Measurements from ENCODE around the gene SNAP91. TPM values are rescaled to one million over a fixed set of nuclear protein-coding genes. Genes with fewer than 3 reads are reported as not detected.
"Not testable (repeated sequence)": the region's sequence is repeated elsewhere in the genome, so short reads cannot be mapped to it uniquely, and the experiment has no call there.

The SNAP91 gene
- total and polyA plus RNA-seq, 3 donors from 2014 or later, result 13.3 to 37.5 (median 32.9) TPM

DNA sequence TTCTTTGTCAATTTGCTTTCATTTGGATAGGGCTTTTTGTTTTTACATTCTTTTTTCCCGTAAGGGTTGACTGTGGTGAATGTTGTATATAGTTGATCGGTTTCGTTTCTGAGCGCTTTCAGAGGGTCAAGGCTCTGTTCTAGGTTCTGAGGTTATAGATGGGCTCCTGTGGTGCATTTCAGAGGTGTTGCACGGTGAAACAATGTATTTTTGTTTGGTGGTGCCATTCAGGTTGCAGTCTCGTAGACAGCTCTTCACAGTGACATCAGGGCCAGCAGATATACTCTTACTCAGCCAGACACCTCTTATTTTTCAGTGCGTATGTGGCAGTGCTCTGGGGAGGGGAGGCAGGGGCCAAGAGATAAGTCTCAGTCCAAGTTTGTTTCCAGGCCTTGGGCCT, 72.1 kb downstream of the SNAP91 start:
- Histone ChIP-seq H3K4me1 (no peaks in the 10 kb centered on the region), H3K27ac (no peak overlapping the region), H3K27me3 (no peaks in the 10 kb centered on the region), H3K36me3 (ENCODE audit: low read depth, missing control alignments) (no peaks in the 10 kb centered on the region), H3K9me3 (no peaks in the 10 kb centered on the region), H3K4me3 (no peak overlapping the region)
- WGBS, 2 donors, result 91 to 94% methylated on average over 7 of the region's 7 CpGs
- intact Hi-C loops (cut with DNase I; ENCODE audit: low total_unique reads), result no loop called here
- no peak for DNase-seq
- TF ChIP-seq POLR2A (IDR thresholded peaks at IDR 0.05), result no peak
- TF ChIP-seq, protein P1, sequence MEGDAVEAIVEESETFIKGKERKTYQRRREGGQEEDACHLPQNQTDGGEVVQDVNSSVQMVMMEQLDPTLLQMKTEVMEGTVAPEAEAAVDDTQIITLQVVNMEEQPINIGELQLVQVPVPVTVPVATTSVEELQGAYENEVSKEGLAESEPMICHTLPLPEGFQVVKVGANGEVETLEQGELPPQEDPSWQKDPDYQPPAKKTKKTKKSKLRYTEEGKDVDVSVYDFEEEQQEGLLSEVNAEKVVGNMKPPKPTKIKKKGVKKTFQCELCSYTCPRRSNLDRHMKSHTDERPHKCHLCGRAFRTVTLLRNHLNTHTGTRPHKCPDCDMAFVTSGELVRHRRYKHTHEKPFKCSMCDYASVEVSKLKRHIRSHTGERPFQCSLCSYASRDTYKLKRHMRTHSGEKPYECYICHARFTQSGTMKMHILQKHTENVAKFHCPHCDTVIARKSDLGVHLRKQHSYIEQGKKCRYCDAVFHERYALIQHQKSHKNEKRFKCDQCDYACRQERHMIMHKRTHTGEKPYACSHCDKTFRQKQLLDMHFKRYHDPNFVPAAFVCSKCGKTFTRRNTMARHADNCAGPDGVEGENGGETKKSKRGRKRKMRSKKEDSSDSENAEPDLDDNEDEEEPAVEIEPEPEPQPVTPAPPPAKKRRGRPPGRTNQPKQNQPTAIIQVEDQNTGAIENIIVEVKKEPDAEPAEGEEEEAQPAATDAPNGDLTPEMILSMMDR (IDR thresholded peaks at IDR 0.05), result no peak

DNA sequence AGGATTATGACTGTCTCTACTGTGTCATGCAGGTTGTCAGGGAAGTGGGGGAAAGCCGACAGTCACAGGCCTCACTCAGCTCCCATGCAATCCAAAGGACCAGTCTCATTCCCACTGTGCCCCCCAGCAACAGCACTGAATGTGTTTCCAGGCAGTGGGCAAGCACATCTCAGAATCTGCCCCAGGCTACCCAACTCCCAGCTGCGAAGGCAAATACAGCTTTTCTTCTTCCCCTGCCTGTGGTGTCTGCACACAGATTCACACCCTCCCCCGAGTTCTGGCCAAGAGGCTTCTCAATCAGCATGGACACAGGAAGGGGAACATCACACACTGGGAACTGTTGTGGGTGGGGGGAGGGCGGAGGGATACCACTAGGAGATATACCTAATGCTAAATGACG, 75.3 kb downstream of the SNAP91 start:
- Histone ChIP-seq H3K27me3 (no peaks in the 10 kb centered on the region), H3K4me1 (no peaks in the 10 kb centered on the region), H3K36me3 (ENCODE audit: low read depth, missing control alignments) (no peaks in the 10 kb centered on the region), H3K4me3 (no peak overlapping the region), H3K9me3 (no peaks in the 10 kb centered on the region), H3K27ac (no peak overlapping the region)
- TF ChIP-seq, protein P1 (IDR thresholded peaks at IDR 0.05), result no peak
- TF ChIP-seq POLR2A (IDR thresholded peaks at IDR 0.05), result no peak
- WGBS, 2 donors, result 72 to 75% methylated on average over 4 to 5 of the region's 5 CpGs
- DNase-seq, result no peak
- intact Hi-C loops (cut with DNase I; ENCODE audit: low total_unique reads), result no loop called here

DNA sequence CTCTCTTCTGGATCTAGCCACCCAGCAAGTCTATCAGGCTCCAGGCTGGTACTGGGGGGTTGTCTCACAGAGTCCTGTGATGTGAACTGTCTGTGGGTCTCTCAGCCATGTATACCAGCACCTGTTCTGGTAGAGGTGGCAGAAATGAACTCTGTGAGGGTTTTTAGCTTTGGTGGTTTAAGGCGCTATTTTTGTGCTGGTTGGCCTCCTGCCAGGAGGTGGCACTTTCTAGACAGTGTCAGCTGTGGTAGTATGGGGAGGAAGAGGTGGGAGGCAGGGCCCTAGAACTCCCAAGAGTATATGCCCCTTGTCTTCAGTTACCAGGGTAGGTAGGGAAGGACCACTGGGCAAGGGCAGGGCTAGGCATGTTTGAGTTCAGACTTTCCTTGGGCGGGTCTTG, 75.8 kb downstream of the SNAP91 start:
- TF ChIP-seq, protein P1 (IDR thresholded peaks at IDR 0.05), result no peak
- TF ChIP-seq POLR2A (IDR thresholded peaks at IDR 0.05), result no peak
- no peak for DNase-seq
- WGBS, 2 donors, result 67 to 100% methylated on average over 1 to 2 of the region's 2 CpGs

DNA sequence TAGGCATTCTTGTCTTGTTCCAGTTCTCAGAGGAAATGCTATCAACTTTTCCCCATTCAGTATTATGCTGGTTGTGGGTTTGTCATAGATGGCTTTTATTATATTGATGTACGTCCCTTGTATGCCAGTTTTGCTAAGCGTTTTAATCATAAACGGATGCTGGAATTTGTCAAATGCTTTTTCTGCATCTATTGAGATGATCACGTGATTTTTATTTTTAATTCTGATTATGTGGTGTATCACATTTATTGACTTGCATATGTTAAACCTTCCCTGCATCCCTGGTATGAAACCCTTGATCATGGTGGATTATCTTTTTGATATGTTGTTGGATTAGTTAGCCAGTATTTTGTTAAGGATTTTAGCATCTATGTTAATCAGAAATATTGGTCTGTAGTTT, 79.0 kb downstream of the SNAP91 start:
- H3K4me1 ChIP-seq; H3K9me3 ChIP-seq; DNase-seq; H3K36me3 ChIP-seq (ENCODE audit: low read depth, missing control alignments); intact Hi-C loops (cut with DNase I; ENCODE audit: low total_unique reads); H3K27me3 ChIP-seq; H3K4me3 ChIP-seq; H3K27ac ChIP-seq: not testable (repeated sequence)
- 85 to 98% methylated on average over 4 of the region's 4 CpGs for WGBS, 2 donors

More for the DNA sequence above, 75.8 kb downstream of the SNAP91 start:
- Histone ChIP-seq H3K27me3 (no peaks in the 10 kb centered on the region), H3K36me3 (ENCODE audit: low read depth, missing control alignments) (no peaks in the 10 kb centered on the region), H3K27ac (no peak overlapping the region), H3K9me3 (no peaks in the 10 kb centered on the region), H3K4me3 (no peak overlapping the region), H3K4me1 (no peaks in the 10 kb centered on the region)
- intact Hi-C loops (cut with DNase I; ENCODE audit: low total_unique reads), result no loop called here

DNA sequence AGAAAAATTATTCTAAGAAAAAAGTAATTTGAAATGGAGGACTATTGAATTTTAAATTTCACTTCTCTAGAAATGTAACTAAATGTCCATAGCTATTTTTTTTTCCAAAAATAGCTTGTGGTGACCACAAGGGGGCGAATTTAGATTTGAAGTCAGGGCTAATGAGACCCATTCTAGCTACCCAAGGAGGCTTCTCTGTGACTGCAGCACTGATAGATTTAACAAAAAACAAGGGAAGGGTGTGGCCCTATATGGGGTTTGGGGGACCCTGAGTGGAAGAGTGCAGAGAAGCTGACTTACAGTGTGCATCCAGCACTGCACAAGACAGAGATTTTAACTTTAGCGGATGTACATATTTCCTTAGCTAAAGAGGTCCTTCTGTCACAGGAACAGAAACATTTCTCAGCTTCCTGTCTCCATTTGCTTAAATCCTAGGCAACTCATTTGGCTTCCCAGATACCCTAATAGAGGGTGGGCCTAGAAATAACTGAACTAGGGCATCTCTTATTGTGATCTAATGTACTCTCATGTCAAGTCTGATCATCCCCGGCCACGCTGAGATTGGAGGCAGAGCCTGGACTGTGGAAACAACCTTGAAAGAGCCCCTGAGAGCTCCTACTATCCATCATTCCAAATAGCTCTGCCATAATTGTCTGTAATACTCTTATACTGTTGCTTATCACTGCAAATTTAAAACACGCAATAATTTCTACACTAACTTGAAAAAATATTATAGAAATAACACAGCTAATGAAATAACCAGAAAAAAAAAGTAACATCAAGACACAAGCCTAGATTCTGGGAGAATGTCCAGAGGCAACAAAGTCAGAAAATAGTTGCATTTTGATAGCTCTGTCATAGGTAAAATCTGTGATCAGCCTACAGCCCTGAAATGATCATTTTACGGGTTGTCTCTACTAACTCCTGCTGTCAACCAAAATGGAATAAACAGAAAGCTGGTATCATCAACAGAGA, 93.6 kb downstream of the SNAP91 start:
- WGBS, 2 donors, result 67 to 73% methylated on average over 6 of the region's 6 CpGs
- intact Hi-C loops (cut with DNase I; ENCODE audit: low total_unique reads), result no loop called here
- no peak for DNase-seq

More for the DNA sequence above, 93.6 kb downstream of the SNAP91 start:
- Histone ChIP-seq H3K36me3 (ENCODE audit: low read depth, missing control alignments) (no peaks in the 10 kb centered on the region), H3K27ac (no peak overlapping the region), H3K9me3 (no peaks in the 10 kb centered on the region), H3K27me3 (no peaks in the 10 kb centered on the region), H3K4me1 (no peaks in the 10 kb centered on the region), H3K4me3 (no peak overlapping the region)
- TF ChIP-seq, protein P1 (IDR thresholded peaks at IDR 0.05), result peak; percentile 27 to 72 (median 34)
- TF ChIP-seq POLR2A (IDR thresholded peaks at IDR 0.05), result no peak

Measured in testis (tissue), 3 donors.